GM12875 (cell line): ENCODE data around the gene GPR157.
"Not testable (repeated sequence)": the region's sequence is repeated elsewhere in the genome, so short reads cannot be mapped to it uniquely, and the experiment has no call there.

Source experiments
- H3K4me3 ChIP-seq: one replicate; pipeline ENCODE4 v1.5.1; 2011; ENCODE audit warnings: low read depth, low read length, control low read depth
- TF ChIP-seq, protein P1 (sequence below): IDR thresholded peaks from 2 replicates; pipeline ENCODE4 v1.5.1; 2011; ENCODE audit warnings: low read depth, mild to moderate bottlenecking, control low read depth, inconsistent platforms, low read length, moderate library complexity, borderline replicate concordance; ENCODE audit not compliant: insufficient read depth

The GPR157 gene

DNA sequence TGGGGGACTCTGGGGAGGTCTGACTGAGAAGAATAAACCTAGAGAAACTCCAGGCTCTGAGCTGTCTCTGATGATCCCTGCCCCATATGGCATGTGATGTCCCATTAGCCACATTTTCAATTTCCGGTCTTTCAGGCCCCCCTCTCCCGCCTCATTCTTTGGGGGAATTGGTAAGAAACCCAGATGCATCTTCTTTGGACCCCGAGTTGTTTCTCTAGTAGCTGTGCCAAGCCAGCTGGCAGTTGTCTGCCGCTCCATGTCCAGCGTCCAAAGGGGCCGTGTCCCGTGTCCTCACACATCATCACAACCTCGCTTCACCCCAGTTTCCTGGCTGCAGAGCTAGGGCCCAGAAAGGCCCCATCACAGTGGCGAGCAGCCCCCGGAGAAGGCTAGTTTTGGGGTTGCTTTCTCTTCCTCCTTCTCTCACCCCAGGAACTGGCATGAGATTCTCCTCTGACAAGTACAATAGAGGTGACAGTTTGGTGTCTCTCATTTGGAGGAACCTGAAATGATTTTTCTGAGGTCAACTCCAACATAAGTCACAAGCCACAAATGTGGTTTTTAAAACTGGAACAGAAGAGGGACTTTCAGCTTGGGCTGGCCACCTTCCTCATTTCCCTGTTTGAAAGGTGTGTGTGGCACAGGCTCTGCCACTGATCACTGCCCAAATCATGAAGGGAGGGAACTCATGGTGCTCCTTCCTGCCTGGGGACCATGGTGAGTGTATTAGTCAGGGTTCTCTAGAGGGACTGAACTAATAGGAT, 6.4 kb upstream of the GPR157 start:
- TF ChIP-seq, protein P1, sequence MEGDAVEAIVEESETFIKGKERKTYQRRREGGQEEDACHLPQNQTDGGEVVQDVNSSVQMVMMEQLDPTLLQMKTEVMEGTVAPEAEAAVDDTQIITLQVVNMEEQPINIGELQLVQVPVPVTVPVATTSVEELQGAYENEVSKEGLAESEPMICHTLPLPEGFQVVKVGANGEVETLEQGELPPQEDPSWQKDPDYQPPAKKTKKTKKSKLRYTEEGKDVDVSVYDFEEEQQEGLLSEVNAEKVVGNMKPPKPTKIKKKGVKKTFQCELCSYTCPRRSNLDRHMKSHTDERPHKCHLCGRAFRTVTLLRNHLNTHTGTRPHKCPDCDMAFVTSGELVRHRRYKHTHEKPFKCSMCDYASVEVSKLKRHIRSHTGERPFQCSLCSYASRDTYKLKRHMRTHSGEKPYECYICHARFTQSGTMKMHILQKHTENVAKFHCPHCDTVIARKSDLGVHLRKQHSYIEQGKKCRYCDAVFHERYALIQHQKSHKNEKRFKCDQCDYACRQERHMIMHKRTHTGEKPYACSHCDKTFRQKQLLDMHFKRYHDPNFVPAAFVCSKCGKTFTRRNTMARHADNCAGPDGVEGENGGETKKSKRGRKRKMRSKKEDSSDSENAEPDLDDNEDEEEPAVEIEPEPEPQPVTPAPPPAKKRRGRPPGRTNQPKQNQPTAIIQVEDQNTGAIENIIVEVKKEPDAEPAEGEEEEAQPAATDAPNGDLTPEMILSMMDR: no peak
- H3K4me3 ChIP-seq: no peak overlapping the region

DNA sequence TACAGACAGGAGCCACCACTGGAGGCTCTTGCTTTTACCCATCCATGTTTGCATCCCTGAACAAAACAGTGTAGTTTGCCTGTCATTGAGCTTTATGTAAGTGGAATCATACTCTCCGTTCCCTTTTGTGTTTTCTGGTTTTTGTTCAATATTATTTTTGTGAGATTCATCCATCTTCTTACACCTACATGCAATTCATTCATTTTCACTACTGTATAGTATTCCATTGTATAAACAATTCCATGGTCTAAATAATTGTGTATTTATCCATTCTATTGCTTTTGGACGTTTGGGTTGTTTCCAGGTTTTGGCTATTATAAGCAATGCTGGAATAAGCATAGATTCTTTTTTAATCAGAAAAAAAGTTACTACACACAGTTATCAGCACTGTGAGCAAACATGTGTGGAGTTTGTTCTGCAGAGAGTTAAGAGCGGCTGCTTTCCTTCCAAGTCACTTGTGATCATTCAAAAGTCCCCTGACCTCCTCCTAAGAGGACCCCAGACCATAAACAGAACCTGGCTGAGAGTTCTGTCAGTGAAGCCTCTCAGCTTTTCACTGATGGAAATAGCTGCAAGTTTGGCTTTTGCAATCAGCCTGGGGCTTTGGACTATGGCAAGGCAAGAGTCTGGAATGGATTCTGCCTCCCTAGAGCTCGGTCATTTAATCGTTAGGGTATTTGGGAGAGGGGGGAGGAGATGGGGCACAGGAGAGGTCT, 5.1 kb upstream of the GPR157 start:
- TF ChIP-seq, protein P1: no peak
- no peak overlapping the region for H3K4me3 ChIP-seq

DNA sequence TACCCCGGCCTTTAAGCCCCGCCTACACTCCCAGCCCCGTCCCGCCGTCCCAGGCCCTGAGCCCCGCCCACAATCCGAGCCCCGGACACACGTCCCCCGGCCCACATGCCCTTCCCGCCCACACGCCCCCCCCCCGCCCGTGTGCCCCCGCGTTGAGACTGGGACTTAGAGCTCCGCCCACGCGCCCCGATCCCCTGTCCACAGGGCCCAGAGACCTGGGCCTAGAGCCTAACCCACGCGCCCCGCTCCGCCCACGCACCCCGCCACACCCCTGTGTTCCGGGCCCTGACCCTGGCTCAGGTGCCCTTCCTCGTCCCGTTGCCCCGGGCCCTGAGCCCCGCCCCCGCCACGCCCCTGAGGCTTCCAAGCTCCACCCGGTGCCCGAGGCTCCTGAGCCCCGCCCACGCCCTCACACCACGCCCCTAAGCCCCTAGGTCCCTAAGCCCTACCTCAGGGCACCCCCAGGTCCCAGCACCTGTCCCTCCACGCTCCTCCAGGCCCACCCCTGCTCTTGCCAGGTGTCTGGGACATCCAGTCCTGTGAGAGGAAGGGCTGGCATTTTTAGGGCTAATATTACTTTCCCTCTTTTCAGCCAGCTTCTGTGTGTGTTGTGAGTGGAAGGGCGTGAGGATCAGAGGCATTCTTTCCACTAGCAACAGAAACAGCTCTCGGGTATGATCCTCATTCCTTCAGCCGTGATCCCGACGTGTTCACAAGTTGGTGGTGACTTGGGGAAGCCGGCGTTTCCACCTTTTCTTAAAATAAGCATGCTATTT, 552 bp upstream of the GPR157 start:
- TF ChIP-seq, protein P1: no peak
- H3K4me3 ChIP-seq: peak overlapping the region; percentile 48

DNA sequence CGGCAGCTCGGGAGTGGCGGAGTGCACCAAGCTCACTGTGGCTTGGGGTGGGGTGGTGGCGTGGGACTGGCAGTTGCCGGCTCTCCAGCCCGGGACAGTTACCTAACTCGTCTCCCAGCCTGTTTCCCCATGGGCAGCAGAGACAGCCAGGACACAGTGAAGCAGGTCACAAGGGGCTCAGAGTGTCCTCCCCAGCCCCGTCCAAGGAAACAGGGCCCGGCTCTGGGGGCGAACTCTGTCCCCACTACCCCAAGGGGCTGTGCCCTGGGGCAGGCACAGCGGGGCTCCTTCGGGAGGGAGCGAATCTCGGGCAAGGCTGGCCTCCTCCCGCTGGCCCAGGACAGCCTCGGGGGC, 759 bp downstream of the GPR157 start:
- H3K4me3 ChIP-seq: peak overlapping the region; percentile 77
- TF ChIP-seq, protein P1: no peak

DNA sequence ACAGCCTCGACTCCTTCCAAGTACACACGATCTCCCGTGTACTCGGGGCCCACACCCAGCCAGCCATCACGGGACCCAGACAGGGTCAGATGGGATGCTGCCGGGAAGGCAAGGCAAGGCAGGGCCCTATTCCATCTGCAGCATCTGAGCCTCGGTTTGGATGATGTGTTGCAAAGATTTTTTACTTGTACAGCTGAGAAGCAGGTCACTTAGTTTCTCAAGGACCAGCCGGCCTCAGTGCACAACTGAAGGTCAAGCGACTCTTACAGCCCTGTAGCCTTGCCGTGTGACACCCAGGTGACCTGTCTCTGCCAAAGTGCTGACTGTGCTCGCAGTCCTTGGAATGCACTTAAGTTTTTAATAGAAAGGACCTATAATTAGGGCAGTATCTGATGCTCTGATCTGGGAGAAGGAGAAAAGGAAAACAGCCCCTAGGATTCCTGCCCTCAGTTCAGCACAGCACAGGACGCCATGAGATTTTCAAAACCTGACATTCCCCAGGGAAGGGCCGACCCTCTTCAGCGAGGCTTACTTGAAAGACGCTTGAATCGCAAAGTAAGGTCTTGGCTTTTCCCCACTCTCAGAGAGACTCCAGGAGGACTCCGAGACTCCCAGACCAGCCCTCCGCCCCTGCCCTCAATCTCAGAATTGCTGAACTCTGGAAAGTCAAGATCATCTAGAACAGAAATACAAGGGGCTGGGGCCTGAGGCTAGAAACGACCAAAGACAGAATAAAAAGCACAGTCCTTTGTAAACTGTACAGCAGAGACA, 1.3 kb downstream of the GPR157 start:
- peak overlapping the region; percentile 77 for H3K4me3 ChIP-seq
- TF ChIP-seq, protein P1: no peak

DNA sequence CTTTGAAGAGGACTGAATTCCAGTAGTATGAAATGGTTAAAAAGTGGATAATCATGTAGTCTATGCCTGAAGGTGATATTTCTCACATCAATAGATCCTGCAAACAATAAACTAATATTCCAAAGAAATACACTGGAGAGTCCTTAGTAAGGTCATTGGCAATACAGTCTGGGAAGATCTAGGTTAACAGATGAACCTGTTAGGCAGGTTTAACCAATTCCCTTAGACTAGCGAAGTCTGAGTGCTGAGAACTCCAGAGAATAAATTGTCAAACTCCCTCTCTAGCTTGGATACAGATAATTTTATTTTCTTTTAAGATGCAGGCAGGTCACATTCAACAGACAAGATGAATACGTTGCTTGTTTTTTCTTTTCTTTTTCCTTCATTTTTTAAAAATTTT, 2.4 kb downstream of the GPR157 start:
- no peak overlapping the region for H3K4me3 ChIP-seq
- TF ChIP-seq, protein P1: no peak

DNA sequence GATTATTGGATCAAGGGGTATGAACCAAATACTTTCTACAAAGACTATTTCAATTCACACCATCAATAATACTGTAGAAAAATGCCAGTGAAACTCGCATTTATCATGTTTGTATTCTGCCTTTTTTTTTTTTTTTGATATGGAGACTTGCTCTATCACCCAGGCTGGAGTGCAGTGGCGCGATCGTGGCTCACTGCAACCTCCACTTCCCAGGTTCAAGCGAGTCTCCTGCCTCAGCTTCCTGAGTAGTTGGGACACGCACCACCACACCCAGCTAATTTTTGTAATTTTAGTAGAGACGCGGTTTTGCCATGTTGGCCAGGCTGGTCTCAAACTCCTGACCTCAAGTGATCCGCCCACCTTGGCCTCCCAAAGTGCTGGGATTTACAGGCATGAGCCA, 3.1 kb downstream of the GPR157 start:
- H3K4me3 ChIP-seq: not testable (repeated sequence)
